ENCODE measurements around the gene CYLD.

DNA sequence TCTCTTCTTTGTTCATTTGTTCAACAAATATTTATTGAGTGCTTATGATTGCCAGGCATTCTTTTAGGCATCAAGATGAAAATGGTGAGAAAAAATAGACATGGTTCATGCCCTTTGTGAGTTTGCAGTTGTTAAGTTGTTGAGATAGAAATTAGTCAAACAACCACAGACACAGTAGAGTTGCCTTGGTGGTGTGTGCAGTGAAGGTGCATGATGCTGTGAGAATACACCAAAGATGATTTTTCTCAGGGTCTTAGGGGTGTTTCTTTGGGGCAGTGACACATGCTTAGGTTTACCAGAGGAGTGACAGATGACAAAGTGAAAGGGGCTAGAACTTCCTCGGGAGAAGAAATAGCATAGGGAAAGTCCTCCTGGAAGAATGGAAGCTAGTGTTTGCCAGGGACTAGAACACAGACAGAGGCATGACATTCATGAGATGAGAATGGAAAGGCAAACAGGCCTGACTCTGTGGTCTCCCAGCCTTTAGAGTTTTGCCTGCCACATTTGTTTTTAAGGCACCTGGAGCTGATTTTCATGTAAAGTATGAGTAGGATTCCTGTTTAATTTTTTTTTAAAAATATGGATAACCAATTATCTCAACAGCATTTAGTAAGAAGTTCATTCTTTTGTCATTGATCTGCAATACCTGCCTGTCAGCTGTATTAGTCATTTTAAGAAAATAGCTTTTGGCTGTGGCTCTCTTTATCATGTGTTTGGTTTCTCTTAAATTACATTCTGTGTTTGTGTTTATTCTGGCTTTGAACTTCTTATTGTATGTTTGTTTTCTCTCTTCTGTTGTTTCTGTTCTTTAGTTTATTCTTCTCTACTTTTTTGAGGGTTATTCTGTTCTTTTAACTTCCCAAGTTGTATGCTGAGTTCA is 36.6 kb downstream of the CYLD start:
- TF ChIP-seq, protein P1, sequence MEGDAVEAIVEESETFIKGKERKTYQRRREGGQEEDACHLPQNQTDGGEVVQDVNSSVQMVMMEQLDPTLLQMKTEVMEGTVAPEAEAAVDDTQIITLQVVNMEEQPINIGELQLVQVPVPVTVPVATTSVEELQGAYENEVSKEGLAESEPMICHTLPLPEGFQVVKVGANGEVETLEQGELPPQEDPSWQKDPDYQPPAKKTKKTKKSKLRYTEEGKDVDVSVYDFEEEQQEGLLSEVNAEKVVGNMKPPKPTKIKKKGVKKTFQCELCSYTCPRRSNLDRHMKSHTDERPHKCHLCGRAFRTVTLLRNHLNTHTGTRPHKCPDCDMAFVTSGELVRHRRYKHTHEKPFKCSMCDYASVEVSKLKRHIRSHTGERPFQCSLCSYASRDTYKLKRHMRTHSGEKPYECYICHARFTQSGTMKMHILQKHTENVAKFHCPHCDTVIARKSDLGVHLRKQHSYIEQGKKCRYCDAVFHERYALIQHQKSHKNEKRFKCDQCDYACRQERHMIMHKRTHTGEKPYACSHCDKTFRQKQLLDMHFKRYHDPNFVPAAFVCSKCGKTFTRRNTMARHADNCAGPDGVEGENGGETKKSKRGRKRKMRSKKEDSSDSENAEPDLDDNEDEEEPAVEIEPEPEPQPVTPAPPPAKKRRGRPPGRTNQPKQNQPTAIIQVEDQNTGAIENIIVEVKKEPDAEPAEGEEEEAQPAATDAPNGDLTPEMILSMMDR (IDR thresholded peaks at IDR 0.05; ENCODE audit: low read length): no peak
- TF ChIP-seq EZH2 (optimal IDR thresholded peaks at IDR 0.05; ENCODE audit: low read depth, low read length) (no peak), EZH2phosphoT487 (IDR thresholded peaks at IDR 0.05; ENCODE audit: low read length) (no peak)

Measured in MM.1S (cell line).